GM23338 (cell line): ENCODE results near the gene GEN1.
"Not testable (repeated sequence)": the region's sequence is repeated elsewhere in the genome, so short reads cannot be mapped to it uniquely, and the experiment has no call there.

Source experiments
- CREB1 ChIP-seq: fragments of 250-450 bp; sonication (Bioruptor Pico); IDR thresholded peaks from 2 replicates; pipeline ENCODE4 v1.5.0; 2020; ENCODE audit warnings: low read depth, mild to moderate bottlenecking, moderate library complexity
- CTCF ChIP-seq, 2 experiments: fragments of 200-600 bp in 1 of 2; sonication (generic) in 1 of 2; conservative IDR thresholded peaks; 2 replicates each; pipeline versions ENCODE4 v1.5.1 to v1.6.1; 2016 to 2017; ENCODE audit warnings: antibody characterized with exemption in 2 of 2, low read depth in 2 of 2, mild to moderate bottlenecking in 2 of 2, moderate library complexity in 1 of 2
- EZH2 ChIP-seq: fragments of 200-600 bp; sonication (generic); IDR thresholded peaks from one replicate; pipeline ENCODE4 v1.8.0; 2017; ENCODE audit warnings: antibody characterized with exemption, mild to moderate bottlenecking, low read depth; ENCODE audit not compliant: unreplicated experiment
- JUNB ChIP-seq: IDR thresholded peaks from one replicate; pipeline ENCODE4 v1.6.1; 2016; ENCODE audit warnings: antibody characterized with exemption; ENCODE audit not compliant: unreplicated experiment
- POLR2AphosphoS5 ChIP-seq: IDR thresholded peaks from 2 replicates; pipeline ENCODE4 v1.6.1; 2016; ENCODE audit warnings: antibody characterized with exemption, low read depth
- REST ChIP-seq: IDR thresholded peaks from one replicate; pipeline ENCODE4 v1.6.1; 2018; ENCODE audit warnings: antibody characterized with exemption; ENCODE audit not compliant: unreplicated experiment
- STAT1 ChIP-seq: IDR thresholded peaks from one replicate; pipeline ENCODE4 v1.6.1; 2016; ENCODE audit warnings: antibody characterized with exemption; ENCODE audit not compliant: unreplicated experiment

- not testable (repeated sequence) for TF ChIP-seq CTCF (conservative IDR thresholded peaks at IDR 0.05; ENCODE audit: low read depth in 2 of 2); EZH2; STAT1; CREB1 (CRISPR knock-in tag); POLR2AphosphoS5; JUNB; REST
Observed at GRCh38 chr2:17823646-17824045, 69.7 kb downstream of the GEN1 start.
